Left colon (tissue), 2 donors: ENCODE measurements around the gene HDAC8. TPM values are rescaled to one million over a fixed set of nuclear protein-coding genes. Genes with fewer than 3 reads are reported as not detected.

Source experiments
- total RNA-seq, 2 donors: library from RNA; stranded (reverse); fragmentation: NEBNext Ultra II Directional; extraction: Animal tissue kit (Norgen Biotek cat#: 25700); gene quantifications; one replicate each; pipeline ENCODE4 v1.2.1, GENCODE V29; 2021
- donor health status: DM: no; HTN: no; CAD: no.
- donor health status: DM: yes; HTN: yes; CAD: no.

HDAC8 gene
- total RNA-seq, 2 donors from 2014 or later, result 19.0 to 24.6 TPM

Other genes with a start within 250 kb of the HDAC8 start
- gene PHKA1, start 141.5 kb upstream of the HDAC8 start, total RNA-seq, result 1 to 10 TPM; 3.9 TPM
- gene DMRTC1B, start 204.0 kb upstream of the HDAC8 start, total RNA-seq, result under 1 TPM in 1 of 2 donors, not detected in 1; 0.61 TPM
- not detected for gene FAM236B, start 209.8 kb upstream of the HDAC8 start, total RNA-seq
- gene FAM236D, start 235.4 kb upstream of the HDAC8 start, total RNA-seq, result not detected